ENCODE results near the gene ME1.

ME1 gene

GRCh38 chr6:83167726-83168278 lies 263.0 kb downstream of the ME1 start:
- Histone ChIP-seq H3K9ac (ENCODE audit: low read length) (no peak overlapping the region), H2AK5ac (ENCODE audit: low read length) (no peak overlapping the region), H3K4ac (ENCODE audit: low read depth, low read length) (no peak overlapping the region), H3K4me1 (ENCODE audit: control insufficient read depth, low read depth, low read length) (no peaks in the 10 kb centered on the region), H3K4me2 (ENCODE audit: low read length) (no peak overlapping the region), H3K18ac (ENCODE audit: low read length) (no peak overlapping the region), H3K23ac (ENCODE audit: low read length) (no peak overlapping the region), H4K8ac (ENCODE audit: low read depth, low read length) (no peak overlapping the region), H3K56ac (ENCODE audit: low read length) (no peak overlapping the region), H2BK5ac (ENCODE audit: low read length) (no peak overlapping the region), H3K79me2 (ENCODE audit: control insufficient read depth, insufficient read depth, low read length) (no peaks in the 10 kb centered on the region), H4K5ac (ENCODE audit: low read length) (no peak overlapping the region), H3K79me1 (ENCODE audit: low read length) (no peaks in the 10 kb centered on the region), H2BK15ac (replicated peaks; ENCODE audit: low read depth) (no peak overlapping the region), H3K36me3 (ENCODE audit: control insufficient read depth, insufficient read depth, low read length) (peaks cover 12% of the 10 kb centered on the region), H3K27ac (ENCODE audit: low read depth, low read length) (no peak overlapping the region), H2BK120ac (ENCODE audit: low read depth, low read length) (no peak overlapping the region), H3K27me3 (ENCODE audit: insufficient read depth, low read length, poor library complexity) (no peaks in the 10 kb centered on the region), H3K4me3 (ENCODE audit: low read length) (no peak overlapping the region)
- no peak for DNase-seq
- no CpG with 5 or more reads among the region's 5 CpGs for WGBS (ENCODE audit: extremely low coverage, insufficient coverage, low lambda C conversion rate)

All from mesendoderm (in vitro differentiated cells).